Glutamatergic neuron (in vitro differentiated cells): ENCODE measurements around the gene TIAL1. TPM values are rescaled to one million over a fixed set of nuclear protein-coding genes. Genes with fewer than 3 reads are reported as not detected.

Experiments used
- DNase-seq: peaks from one replicate; pipeline ENCODE4 v3.0.0; 2022
- H3K27ac Mint-ChIP-seq: one replicate; pipeline ENCODE4 v1.8.0; 2020; ENCODE audit warnings: mild to moderate bottlenecking, mixed read lengths, inconsistent platforms; ENCODE audit not compliant: unreplicated experiment
- H3K27me3 Mint-ChIP-seq: one replicate; pipeline ENCODE4 v1.8.0; 2020; ENCODE audit warnings: mild to moderate bottlenecking, moderate library complexity, mixed read lengths, inconsistent platforms; ENCODE audit not compliant: unreplicated experiment
- H3K36me3 Mint-ChIP-seq: one replicate; pipeline ENCODE4 v1.8.0; 2020; ENCODE audit warnings: mild to moderate bottlenecking, mixed read lengths, inconsistent platforms; ENCODE audit not compliant: unreplicated experiment
- H3K4me1 Mint-ChIP-seq: one replicate; pipeline ENCODE4 v1.8.0; 2020; ENCODE audit warnings: mild to moderate bottlenecking, low read depth, mixed read lengths, inconsistent platforms; ENCODE audit not compliant: unreplicated experiment
- H3K4me3 Mint-ChIP-seq: one replicate; pipeline ENCODE4 v1.8.0; 2020; ENCODE audit warnings: mild to moderate bottlenecking, mixed read lengths, inconsistent platforms; ENCODE audit not compliant: unreplicated experiment
- H3K9me3 Mint-ChIP-seq: one replicate; pipeline ENCODE4 v1.8.0; 2020; ENCODE audit warnings: mild to moderate bottlenecking, moderate library complexity, mixed read lengths, inconsistent platforms; ENCODE audit not compliant: unreplicated experiment
- CTCF ChIP-seq: fragments of 200-600 bp; sonication (generic); IDR thresholded peaks from one replicate; pipeline ENCODE4 v1.5.0; 2021; ENCODE audit not compliant: partially characterized antibody, unreplicated experiment
- total RNA-seq: library from RNA; stranded (reverse); fragmentation: NEBNext Ultra II Directional; extraction: Animal tissue kit (Norgen Biotek cat#: 25700); gene quantifications from one replicate; pipeline ENCODE4 v1.2.1, GENCODE V29; 2021; ENCODE audit not compliant: unreplicated experiment

Gene TIAL1
- total RNA-seq, 1 donor from 2014 or later: 216 TPM

DNA sequence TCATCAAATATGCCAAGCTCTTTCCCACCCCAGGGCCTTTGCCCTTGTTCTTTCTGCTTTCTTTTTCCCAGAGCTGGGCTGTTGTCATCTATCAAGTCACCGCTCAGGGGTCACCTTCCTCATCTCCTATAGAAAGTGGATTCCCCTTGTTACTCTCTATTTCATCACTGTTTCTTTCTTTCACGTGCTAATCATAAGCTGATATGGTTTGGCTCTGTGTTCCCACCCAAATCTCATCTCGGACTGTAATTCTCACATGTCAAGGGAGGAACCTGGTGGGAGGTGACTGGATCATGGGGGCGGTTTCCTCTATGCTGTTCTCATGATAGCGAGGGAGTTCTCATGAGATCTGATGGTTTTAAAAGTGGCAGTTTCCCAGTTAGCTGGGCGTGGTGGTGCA is 17.0 kb upstream of the TIAL1 start:
- TF ChIP-seq CTCF: no peak
- H3K27ac Mint-ChIP-seq: no peak overlapping the region
- no peak overlapping the region for H3K4me3 Mint-ChIP-seq
- no peak for DNase-seq
- H3K9me3 Mint-ChIP-seq: peaks cover 5% of the 10 kb centered on the region
- peaks cover 1% of the 10 kb centered on the region for H3K4me1 Mint-ChIP-seq
- H3K27me3 Mint-ChIP-seq: peaks cover 2% of the 10 kb centered on the region
- peaks cover 14% of the 10 kb centered on the region for H3K36me3 Mint-ChIP-seq

- H3K27ac Mint-ChIP-seq: no peak overlapping the region
- DNase-seq: no peak
- peaks cover 2% of the 10 kb centered on the region for H3K27me3 Mint-ChIP-seq
- peaks cover 5% of the 10 kb centered on the region for H3K9me3 Mint-ChIP-seq
- TF ChIP-seq CTCF: no peak
- no peak overlapping the region for H3K4me3 Mint-ChIP-seq
- H3K4me1 Mint-ChIP-seq: peaks cover 1% of the 10 kb centered on the region
- peaks cover 14% of the 10 kb centered on the region for H3K36me3 Mint-ChIP-seq
Measured at GRCh38 chr10:119611433-119611832, 14.7 kb upstream of the TIAL1 start.

GRCh38 chr10:119609516-119609915 is 12.8 kb upstream of the TIAL1 start:
- Mint-ChIP-seq H3K4me1 (peaks cover 1% of the 10 kb centered on the region), H3K4me3 (no peak overlapping the region), H3K27ac (no peak overlapping the region), H3K9me3 (peaks cover 5% of the 10 kb centered on the region), H3K36me3 (peaks cover 10% of the 10 kb centered on the region), H3K27me3 (peaks cover 2% of the 10 kb centered on the region)
- DNase-seq: no peak
- no peak for TF ChIP-seq CTCF

GRCh38 chr10:119608316-119609155 is 11.8 kb upstream of the TIAL1 start:
- Mint-ChIP-seq H3K27ac (no peak overlapping the region), H3K36me3 (peaks cover 10% of the 10 kb centered on the region), H3K4me3 (no peak overlapping the region), H3K9me3 (peaks cover 5% of the 10 kb centered on the region), H3K4me1 (peaks cover 1% of the 10 kb centered on the region), H3K27me3 (peaks cover 3% of the 10 kb centered on the region)
- peak; percentile 29 for DNase-seq
- TF ChIP-seq CTCF: no peak

GRCh38 chr10:119604468-119604867 is 7.7 kb upstream of the TIAL1 start:
- H3K27ac Mint-ChIP-seq: no peak overlapping the region
- peaks cover 2% of the 10 kb centered on the region for H3K9me3 Mint-ChIP-seq
- no peak overlapping the region for H3K4me3 Mint-ChIP-seq
- peaks cover 1% of the 10 kb centered on the region for H3K27me3 Mint-ChIP-seq
- no peak for TF ChIP-seq CTCF
- H3K36me3 Mint-ChIP-seq: no peaks in the 10 kb centered on the region
- no peak for DNase-seq
- H3K4me1 Mint-ChIP-seq: peaks cover 3% of the 10 kb centered on the region
